K562 (cell line): ENCODE results near the gene NEURL2. TPM values are rescaled to one million over a fixed set of nuclear protein-coding genes. Genes with fewer than 3 reads are reported as not detected.

Experiments
- BRD4 ChIP-seq: fragments of 200-600 bp; sonication (generic); IDR thresholded peaks from 2 replicates; pipeline ENCODE4 v1.6.1; 2017; ENCODE audit warnings: inconsistent platforms
- CBX5 ChIP-seq: IDR thresholded peaks from 2 replicates; pipeline ENCODE4 v1.6.1; 2014; ENCODE audit warnings: low read depth, borderline replicate concordance
- GTF2A2 ChIP-seq: IDR thresholded peaks from 2 replicates; pipeline ENCODE4 v1.6.1; 2016; ENCODE audit warnings: mild to moderate bottlenecking, missing genetic modification characterization, missing compliant biosample characterization
- HDAC1 ChIP-seq, 2 experiments: fragments of 450-650 bp; IDR thresholded peaks; 2 replicates each; pipeline ENCODE4 v1.6.1; 2016 to 2017; ENCODE audit warnings: inconsistent platforms in 1 of 2, mild to moderate bottlenecking in 1 of 2, moderate library complexity in 1 of 2
- KLF13 ChIP-seq: fragments of 450-650 bp; IDR thresholded peaks from 2 replicates; pipeline ENCODE4 v1.6.1; 2016; ENCODE audit warnings: missing genetic modification characterization, low read depth, mild to moderate bottlenecking, missing compliant biosample characterization, moderate library complexity, borderline replicate concordance
- LARP7 ChIP-seq: fragments of 450-650 bp; IDR thresholded peaks from 2 replicates; pipeline ENCODE4 v1.6.1; 2016
- NBN ChIP-seq: fragments of 450-650 bp; IDR thresholded peaks from 2 replicates; pipeline ENCODE4 v1.6.1; 2016; ENCODE audit warnings: low read depth, mild to moderate bottlenecking
- PREB ChIP-seq: sonication (generic); formaldehyde crosslinking; IDR thresholded peaks from 2 replicates; pipeline ENCODE4 v1.8.1; 2023; ENCODE audit warnings: mild to moderate bottlenecking, missing genetic modification reagents
- RCOR1 ChIP-seq, 2 experiments: IDR thresholded peaks; 2 replicates each; pipeline ENCODE4 v1.6.1; 2012; ENCODE audit warnings: low read depth in 2 of 2, low read length in 2 of 2, borderline replicate concordance in 1 of 2, improper control_type of control experiment in 1 of 2
- RNF2 ChIP-seq: sonication (generic); IDR thresholded peaks from 2 replicates; pipeline ENCODE4 v1.6.1; 2016
- SLC30A9 ChIP-seq: fragments of 250-450 bp; sonication (Bioruptor Pico); IDR thresholded peaks from 2 replicates; pipeline ENCODE4 v1.8.0; 2022; ENCODE audit warnings: mild to moderate bottlenecking, moderate library complexity
- SMAD3 ChIP-seq: fragments of 450-650 bp; formaldehyde crosslinking; conservative IDR thresholded peaks from 2 replicates; pipeline ENCODE4 v1.4.0; 2020; ENCODE audit warnings: mild to moderate bottlenecking
- SMARCA4 ChIP-seq: fragments of 450-650 bp; IDR thresholded peaks from 2 replicates; pipeline ENCODE4 v1.6.1; 2016
- TEAD4 ChIP-seq, 2 experiments: sonication (generic) in 1 of 2; formaldehyde crosslinking in 1 of 2; IDR thresholded peaks; 2 replicates each; pipeline versions ENCODE4 v1.6.1 to v1.8.0; 2012 to 2022; ENCODE audit warnings: borderline replicate concordance in 1 of 2, inconsistent platforms in 1 of 2, low read length in 1 of 2, mild to moderate bottlenecking in 1 of 2, missing genetic modification reagents in 1 of 2
- TRIM25 ChIP-seq: fragments of 450-650 bp; IDR thresholded peaks from 2 replicates; pipeline ENCODE4 v1.7.0; 2016; ENCODE audit warnings: borderline replicate concordance
- USF2 ChIP-seq: sonication (generic); formaldehyde crosslinking; IDR thresholded peaks from 2 replicates; pipeline ENCODE4 v1.5.0; 2020; ENCODE audit warnings: missing genetic modification reagents
- VEZF1 ChIP-seq: fragments of 200-800 bp; sonication (Bioruptor generic); IDR thresholded peaks from 2 replicates; pipeline ENCODE4 v1.6.1; 2017; ENCODE audit warnings: missing genetic modification characterization, missing compliant biosample characterization
- ZBTB33 ChIP-seq: sonication (generic); formaldehyde crosslinking; IDR thresholded peaks from 2 replicates; pipeline ENCODE4 v1.8.1; 2023; ENCODE audit warnings: mild to moderate bottlenecking, missing genetic modification reagents
- ZNF263 ChIP-seq: sonication (generic); formaldehyde crosslinking; IDR thresholded peaks from 2 replicates; pipeline ENCODE4 v1.8.0; 2022; ENCODE audit warnings: mild to moderate bottlenecking, missing genetic modification reagents, borderline replicate concordance
- ZNF764 ChIP-seq: fragments of 250-450 bp; sonication (Bioruptor Pico); IDR thresholded peaks from 2 replicates; pipeline ENCODE4 v1.4.0; 2020; ENCODE audit warnings: low read depth, mild to moderate bottlenecking, moderate library complexity
- polyA plus RNA-seq, 8 experiments: library from polyadenylated mRNA; depleted of rRNA in 4 of 8; stranded (reverse) in 5 of 8; unstranded in 3 of 8; fragments of >200 nt; fragmentation: Nextera tagmentation in 2 of 8; fragmentation: Illumina TruSeq in 1 of 8; extraction: Ambion mirVana in 2 of 8; extraction: Trizol in 1 of 8; gene quantifications; 2 replicates each; pipeline versions ENCODE4 v1.2.1 to v1.2.3, GENCODE V29; 2011 to 2014; ENCODE audit warnings: inconsistent platforms in 1 of 8, missing spikeins in 1 of 8
- total RNA-seq, 7 experiments: library from RNA; depleted of rRNA in 6 of 7; stranded (reverse); fragments of >200 nt in 6 of 7; fragmentation: Illumina TruSeq in 2 of 7; extraction: Trizol in 2 of 7; gene quantifications; 2 replicates each; pipeline versions ENCODE4 v1.2.1 to v1.2.3, GENCODE V29; 2011 to 2021; ENCODE audit warnings: low replicate concordance in 1 of 7

NEURL2 gene
- total and polyA plus RNA-seq, 9 of the 15 experiments (the other 6 are each of a cell fraction or from before 2014, with no cell fraction given) = 0.22 to 1.9 (median 0.50) TPM; not detected in 1

- TF ChIP-seq ZNF263 (CRISPR knock-in tag) (peak; percentile 64; the same call in 1 of the 2 replicates), TEAD4 (IDR thresholded peaks at IDR 0.05; ENCODE audit: low read length) (peak; percentile 28; the same call in 1 of the 2 replicates), TEAD4 (CRISPR knock-in tag; IDR thresholded peaks at IDR 0.05; ENCODE audit: borderline replicate concordance) (no peak), KLF13 (tag) (peak; percentile 68; the same call in 1 of the 2 replicates), BRD4 (peak; percentile 93; the same call in 1 of the 2 replicates), RCOR1 (IDR thresholded peaks at IDR 0.05; ENCODE audit: borderline replicate concordance in 1 of 2, low read depth in 2 of 2, low read length in 2 of 2) (peak in 1 of 2 experiments; percentile 24; a peak in 1 of 4 replicates), SMAD3 (CRISPR knock-in tag) (no peak), SMARCA4 (no peak), NBN (no peak), VEZF1 (CRISPR knock-in tag) (peak; percentile 94), GTF2A2 (0 out of 2 replicates have a peak, but pooled peaks have one; percentile 69), CBX5 (peak; percentile 24; the same call in 1 of the 2 replicates), LARP7 (no peak), PREB (CRISPR knock-in tag) (no peak), ZBTB33 (0 out of 2 replicates have a peak, but pooled peaks have one; percentile 5), RNF2 (no peak; the same call in 1 of the 2 replicates), USF2 (CRISPR knock-in tag) (peak; percentile 89), SLC30A9 (no peak), TRIM25 (no peak), HDAC1 (IDR thresholded peaks at IDR 0.05) (no peak; a peak in 1 of 4 replicates), ZNF764 (no peak)
These were observed 43.8 kb upstream of the NEURL2 start, which contains the start of gene PCIF1 (continued) for GRCh38 chr20:45934586-45935415.
